Type B pancreatic cell (in vitro differentiated cells): ENCODE measurements around the gene ADGRV1. TPM values are rescaled to one million over a fixed set of nuclear protein-coding genes. Genes with fewer than 3 reads are reported as not detected.

Experiments
- DNase-seq: peaks from one replicate; pipeline ENCODE4 v3.0.0; 2021; ENCODE audit warnings: mixed read lengths; ENCODE audit not compliant: unreplicated experiment; ENCODE audit errors: extremely low spot score
- H3K27ac Mint-ChIP-seq: 2 replicates; pipeline ENCODE4 v1.8.0; 2021; ENCODE audit warnings: mild to moderate bottlenecking, mixed read lengths
- H3K27me3 Mint-ChIP-seq: 2 replicates; pipeline ENCODE4 v1.8.0; 2021; ENCODE audit warnings: mixed read lengths
- H3K36me3 Mint-ChIP-seq: 2 replicates; pipeline ENCODE4 v1.8.0; 2021; ENCODE audit warnings: mixed read lengths
- H3K4me1 Mint-ChIP-seq: one replicate; pipeline ENCODE4 v1.8.0; 2021; ENCODE audit warnings: mixed read lengths; ENCODE audit not compliant: unreplicated experiment
- H3K4me3 Mint-ChIP-seq: 2 replicates; pipeline ENCODE4 v1.8.0; 2021; ENCODE audit warnings: mild to moderate bottlenecking, mixed read lengths
- H3K9me3 Mint-ChIP-seq: 2 replicates; pipeline ENCODE4 v1.8.0; 2021; ENCODE audit warnings: mixed read lengths
- CTCF ChIP-seq: fragments of 200-600 bp; sonication (generic); conservative IDR thresholded peaks from 2 replicates; pipeline ENCODE4 v1.5.0; 2021; ENCODE audit warnings: antibody characterized with exemption, mild to moderate bottlenecking
- total RNA-seq: library from RNA; stranded (reverse); gene quantifications from 2 replicates; pipeline ENCODE4 v1.2.1, GENCODE V29; 2021; ENCODE audit warnings: low replicate concordance

Gene ADGRV1
- total RNA-seq, 1 donor from 2014 or later = 29.5 TPM

DNA sequence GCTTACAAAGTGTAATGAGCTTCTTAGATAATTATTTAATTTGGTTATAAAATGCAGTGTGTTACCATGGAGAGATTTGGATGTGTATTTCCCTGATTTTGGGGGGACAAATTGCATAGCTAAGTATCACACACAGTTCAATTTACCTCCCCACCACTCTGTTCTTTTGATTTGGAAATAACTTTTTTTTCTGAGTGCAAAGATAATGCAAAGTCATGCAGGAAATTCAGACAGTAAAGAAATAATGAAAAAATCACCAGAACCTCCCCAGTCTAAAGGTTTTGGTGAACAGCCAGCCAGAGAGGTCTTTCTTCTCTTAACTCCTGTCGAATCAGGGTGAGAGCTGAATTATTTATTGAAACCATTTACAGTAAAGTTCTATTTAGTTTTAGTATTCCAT, 3.2 kb downstream of the ADGRV1 start:
- DNase-seq = no peak
- Mint-ChIP-seq H3K4me3 (no peak overlapping the region), H3K27me3 (peaks cover 19% of the 10 kb centered on the region), H3K9me3 (no peaks in the 10 kb centered on the region), H3K4me1 (peaks cover 4% of the 10 kb centered on the region), H3K36me3 (peaks cover 1% of the 10 kb centered on the region), H3K27ac (no peak overlapping the region)
- no peak for TF ChIP-seq CTCF

GRCh38 chr5:90562341-90562740, 3.7 kb downstream of the ADGRV1 start:
- peaks cover 4% of the 10 kb centered on the region for H3K36me3 Mint-ChIP-seq
- H3K4me3 Mint-ChIP-seq = no peak overlapping the region
- H3K4me1 Mint-ChIP-seq = peaks cover 4% of the 10 kb centered on the region
- no peak for TF ChIP-seq CTCF
- no peaks in the 10 kb centered on the region for H3K9me3 Mint-ChIP-seq
- no peak overlapping the region for H3K27ac Mint-ChIP-seq
- peaks cover 13% of the 10 kb centered on the region for H3K27me3 Mint-ChIP-seq
- DNase-seq = no peak

DNA sequence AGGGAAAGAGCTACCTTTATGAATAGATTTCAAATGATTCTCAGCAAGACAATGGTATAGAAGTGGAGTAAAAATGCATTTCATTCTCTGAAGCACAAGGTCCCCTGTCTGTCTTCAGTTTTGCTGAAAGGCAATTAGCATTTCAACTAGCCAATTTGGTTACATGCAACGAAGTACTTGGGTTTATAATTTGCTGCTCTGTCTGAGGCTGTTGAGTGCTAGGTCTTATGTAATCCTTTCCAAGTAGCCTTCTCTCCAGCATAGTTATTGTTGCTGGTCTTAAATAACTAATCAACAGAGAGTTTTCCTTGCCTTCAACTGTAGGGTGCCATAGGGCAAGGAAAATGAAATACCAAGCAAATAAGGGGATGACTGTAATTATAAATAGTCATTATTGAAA, 4.5 kb downstream of the ADGRV1 start:
- H3K27ac Mint-ChIP-seq = no peak overlapping the region
- TF ChIP-seq CTCF = no peak
- no peak overlapping the region for H3K4me3 Mint-ChIP-seq
- DNase-seq = no peak
- peaks cover 4% of the 10 kb centered on the region for H3K4me1 Mint-ChIP-seq
- H3K36me3 Mint-ChIP-seq = peaks cover 4% of the 10 kb centered on the region
- no peaks in the 10 kb centered on the region for H3K9me3 Mint-ChIP-seq
- H3K27me3 Mint-ChIP-seq = peaks cover 6% of the 10 kb centered on the region

DNA sequence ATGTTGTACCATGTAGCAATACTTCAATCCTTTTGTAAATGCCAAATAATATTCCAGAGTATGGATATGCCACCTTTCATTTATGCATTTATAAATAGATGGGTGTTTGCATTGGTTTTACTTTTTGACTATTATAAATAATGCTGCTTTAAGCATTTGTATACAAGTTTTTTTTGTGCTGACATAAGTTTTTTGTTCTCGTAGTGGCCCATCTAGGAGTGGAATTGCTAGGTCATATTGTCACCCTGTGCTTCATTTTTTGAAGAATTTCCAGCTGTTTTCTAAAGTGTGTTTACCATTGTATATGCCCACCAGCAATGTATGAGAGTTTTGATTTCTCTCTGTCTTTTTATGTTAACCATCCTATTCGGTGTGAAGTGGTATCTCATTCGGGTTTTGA, 6.9 kb downstream of the ADGRV1 start:
- TF ChIP-seq CTCF = no peak
- H3K4me3 Mint-ChIP-seq = no peak overlapping the region
- H3K27ac Mint-ChIP-seq = no peak overlapping the region
- peaks cover 4% of the 10 kb centered on the region for H3K4me1 Mint-ChIP-seq
- H3K36me3 Mint-ChIP-seq = peaks cover 4% of the 10 kb centered on the region
- no peaks in the 10 kb centered on the region for H3K27me3 Mint-ChIP-seq
- DNase-seq = no peak
- H3K9me3 Mint-ChIP-seq = peaks cover 3% of the 10 kb centered on the region

- Mint-ChIP-seq H3K4me1 (peaks cover 9% of the 10 kb centered on the region), H3K4me3 (no peak overlapping the region), H3K27ac (no peak overlapping the region), H3K36me3 (peaks cover 4% of the 10 kb centered on the region), H3K9me3 (peaks cover 10% of the 10 kb centered on the region), H3K27me3 (no peaks in the 10 kb centered on the region)
- no peak for TF ChIP-seq CTCF
- no peak for DNase-seq
Measured at GRCh38 chr5:90569084-90569483, 10.5 kb downstream of the ADGRV1 start.

DNA sequence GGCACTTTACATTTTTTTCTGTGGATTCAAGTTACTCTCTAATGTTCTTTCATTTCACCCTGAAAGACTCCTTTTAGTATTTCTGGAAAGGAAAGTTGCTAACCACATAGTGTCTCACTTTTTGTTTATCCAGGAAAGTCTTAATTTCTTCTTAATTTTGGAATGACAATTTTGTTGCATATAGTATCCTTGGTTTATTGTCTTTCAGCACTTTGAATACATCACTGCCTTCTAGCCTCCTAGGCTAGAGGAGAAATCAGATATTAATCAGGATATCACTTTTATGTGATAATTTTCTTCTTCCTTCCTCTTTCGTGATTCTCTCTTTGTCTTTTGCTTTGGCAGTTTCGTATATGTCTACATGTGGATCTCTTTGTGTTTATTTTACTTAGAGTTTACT, 11.4 kb downstream of the ADGRV1 start:
- peaks cover 9% of the 10 kb centered on the region for H3K4me1 Mint-ChIP-seq
- no peak for DNase-seq
- peaks cover 10% of the 10 kb centered on the region for H3K9me3 Mint-ChIP-seq
- H3K36me3 Mint-ChIP-seq = peaks cover 4% of the 10 kb centered on the region
- no peak for TF ChIP-seq CTCF
- no peak overlapping the region for H3K27ac Mint-ChIP-seq
- no peak overlapping the region for H3K4me3 Mint-ChIP-seq
- H3K27me3 Mint-ChIP-seq = no peaks in the 10 kb centered on the region
